GM19455 (cell line): ENCODE measurements around the gene BHMT.

ENCODE experiments used
- ATAC-seq: cut with Tn5 transposase; IDR thresholded peaks from one replicate; pipeline ENCODE4 v1.9.1; 2021; ENCODE audit not compliant: unreplicated experiment

The BHMT gene, protein sequence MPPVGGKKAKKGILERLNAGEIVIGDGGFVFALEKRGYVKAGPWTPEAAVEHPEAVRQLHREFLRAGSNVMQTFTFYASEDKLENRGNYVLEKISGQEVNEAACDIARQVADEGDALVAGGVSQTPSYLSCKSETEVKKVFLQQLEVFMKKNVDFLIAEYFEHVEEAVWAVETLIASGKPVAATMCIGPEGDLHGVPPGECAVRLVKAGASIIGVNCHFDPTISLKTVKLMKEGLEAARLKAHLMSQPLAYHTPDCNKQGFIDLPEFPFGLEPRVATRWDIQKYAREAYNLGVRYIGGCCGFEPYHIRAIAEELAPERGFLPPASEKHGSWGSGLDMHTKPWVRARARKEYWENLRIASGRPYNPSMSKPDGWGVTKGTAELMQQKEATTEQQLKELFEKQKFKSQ

DNA sequence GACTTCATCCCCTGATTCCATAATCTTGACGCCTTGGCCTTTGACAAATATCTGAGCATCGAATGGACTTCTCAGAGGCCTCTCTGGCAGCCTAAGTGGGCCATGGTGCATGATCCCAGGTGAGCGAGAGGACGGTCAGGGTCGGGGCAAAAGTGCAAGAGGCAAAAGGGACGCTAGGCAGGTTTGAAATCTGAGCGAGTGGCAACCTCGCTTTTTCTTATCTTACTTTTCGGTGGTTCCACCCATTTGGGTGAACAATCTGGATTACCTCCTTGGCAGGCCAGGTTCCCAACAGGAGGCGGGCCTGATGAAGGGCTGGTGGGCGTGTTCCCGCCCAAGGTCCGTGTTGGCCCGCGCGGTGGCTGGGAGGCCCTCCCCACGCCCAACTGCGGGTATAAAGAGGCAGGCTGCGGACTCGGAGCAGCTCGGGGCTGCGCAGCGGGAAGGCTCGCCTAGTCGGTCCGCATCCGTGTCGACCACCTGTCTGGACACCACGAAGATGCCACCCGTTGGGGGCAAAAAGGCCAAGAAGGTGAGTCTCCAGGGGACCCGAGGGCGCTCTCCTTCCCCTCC, at the start of gene BHMT:
TSS of gene BHMT (plus strand) at position 423 of the 573 bp plus-strand sequence. CDS start at position 500, 77 bp downstream.
- ATAC-seq = no peak

DNA sequence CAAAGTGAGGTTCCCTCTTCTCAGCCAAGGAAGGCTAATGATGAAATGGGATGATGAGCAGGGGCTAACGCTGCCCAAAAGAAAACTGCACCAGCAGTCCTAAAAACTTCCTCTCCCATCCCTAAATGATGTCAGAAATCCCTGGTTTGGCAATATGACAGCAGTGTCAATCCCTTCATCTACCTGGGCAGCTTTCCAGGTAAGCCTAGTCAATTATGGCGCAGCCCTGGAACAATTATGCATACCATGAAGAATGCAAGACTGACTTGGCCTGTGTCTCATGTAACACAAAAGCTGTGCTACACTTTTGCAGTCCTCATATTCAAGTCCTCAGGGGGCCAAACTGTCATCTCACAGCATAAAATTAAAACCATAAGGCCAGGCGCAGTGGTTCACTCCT, 49.2 kb upstream of the BHMT start:
- ATAC-seq = no peak

- no peak for ATAC-seq
Observed at GRCh38 chr5:79069488-79070349, 41.9 kb upstream of the BHMT start, which contains the start of the genes BHMT2 and DMGDH. Gene BHMT2, plus strand, starts transcription at chr5:79069767. Its CDS starts 16 bp downstream, at chr5:79069783. Gene DMGDH, minus strand, starts transcription at chr5:79069674. Its CDS starts 54 bp downstream, at chr5:79069620.

DNA sequence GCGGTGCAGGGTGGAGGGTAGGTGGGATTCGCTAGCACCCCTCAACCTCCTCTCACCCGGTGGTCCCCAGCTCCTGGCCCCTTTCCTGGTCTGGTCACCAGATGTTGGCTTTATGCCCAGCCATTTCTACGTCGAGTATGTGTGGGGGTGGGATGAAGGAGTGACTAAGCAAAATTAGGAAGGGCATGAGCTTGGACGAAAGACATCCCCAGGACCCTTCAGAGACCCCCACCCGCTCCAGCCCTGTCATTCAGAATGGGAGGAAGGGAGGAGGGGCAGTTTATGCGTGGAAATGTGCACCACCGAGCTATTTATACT, 41.3 kb upstream of the BHMT start:
- no peak for ATAC-seq

DNA sequence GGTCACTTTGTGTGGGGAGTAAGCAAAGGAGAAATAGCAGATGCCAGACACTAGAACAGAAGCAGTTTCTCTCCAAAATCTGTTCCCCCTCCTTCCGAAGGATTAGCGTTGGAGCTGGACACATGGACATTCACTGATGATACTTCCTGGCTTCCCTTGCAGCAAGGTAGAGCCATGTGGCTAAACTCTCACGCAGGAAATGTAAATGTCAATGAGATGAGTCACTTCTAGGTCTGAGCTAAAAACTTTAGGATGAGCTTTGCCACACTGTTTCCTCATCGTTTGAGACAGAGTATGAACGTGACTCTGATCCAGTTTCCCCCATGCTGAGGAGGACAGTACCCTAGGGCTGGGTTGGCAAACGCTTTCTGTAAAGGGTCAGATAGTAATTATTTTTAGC, 37.0 kb upstream of the BHMT start:
- ATAC-seq = no peak

DNA sequence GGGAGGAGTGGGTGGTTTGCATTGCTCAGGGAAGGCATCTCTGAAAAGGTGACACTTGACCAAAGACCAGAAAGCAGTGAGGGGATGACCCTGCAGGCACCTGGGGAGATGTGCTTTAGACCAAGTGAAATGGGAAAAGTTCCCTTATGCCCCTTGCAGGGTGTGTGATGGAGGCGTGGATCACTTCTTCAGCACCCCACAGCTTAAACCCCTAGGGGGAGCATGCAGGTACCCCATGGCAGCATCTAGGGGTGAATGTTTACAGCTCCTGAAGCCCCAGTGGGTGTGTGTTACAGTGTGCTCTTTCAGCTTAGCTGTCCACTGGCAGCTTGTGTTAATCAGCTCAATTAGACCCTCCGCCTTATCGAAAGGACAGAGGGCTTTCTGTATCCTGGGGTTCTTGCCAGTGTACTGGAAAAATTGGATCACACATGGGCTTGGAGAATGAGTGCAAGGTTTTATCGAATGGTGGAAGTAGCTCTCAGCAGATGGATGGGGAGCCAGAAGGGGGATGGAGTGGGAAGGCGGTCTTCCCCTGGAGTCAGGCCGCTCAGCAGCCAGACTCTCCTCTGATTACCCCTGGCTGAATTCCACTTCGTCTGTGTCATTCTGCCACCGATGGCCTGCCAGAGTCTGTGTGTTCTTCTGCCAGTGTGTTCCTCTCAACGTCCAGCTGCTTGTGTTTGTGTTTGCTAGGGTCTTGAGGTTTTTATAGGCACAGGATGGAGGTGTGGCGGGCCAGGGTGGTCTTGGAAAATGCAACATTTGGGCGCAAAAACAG, 35.8 kb upstream of the BHMT start:
- no peak for ATAC-seq

- ATAC-seq = no peak
Observed at GRCh38 chr5:79076819-79077218, 34.8 kb upstream of the BHMT start.

DNA sequence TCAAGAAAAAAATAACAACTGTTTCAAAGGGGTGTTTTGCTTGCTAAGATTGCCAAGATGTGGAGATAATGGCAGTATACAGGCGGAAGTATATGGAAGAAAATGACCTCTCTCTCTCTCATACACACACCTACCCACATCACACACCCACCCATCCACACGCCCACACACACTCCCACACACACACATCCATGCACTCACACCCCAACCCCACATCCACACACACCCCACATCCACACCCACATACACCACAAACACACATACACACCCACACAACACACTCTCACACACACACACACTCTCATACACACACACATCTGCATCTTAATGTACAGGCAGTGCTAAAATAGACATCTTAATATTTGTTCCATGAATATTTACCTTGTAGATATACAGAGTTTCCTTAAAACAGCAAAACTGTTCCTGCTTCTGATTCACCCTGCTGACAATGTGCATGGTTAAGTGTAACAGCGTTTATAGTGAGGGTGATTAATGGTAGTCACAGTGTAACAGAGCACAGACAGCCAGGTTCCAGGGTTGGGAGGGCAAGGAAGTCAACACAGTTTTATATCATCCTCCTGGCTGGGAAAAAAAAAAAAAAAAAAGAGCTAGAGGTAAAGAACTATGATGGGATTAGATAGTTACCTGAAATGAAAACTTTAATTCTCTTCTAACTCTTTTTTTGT, 33.8 kb upstream of the BHMT start:
- no peak for ATAC-seq

DNA sequence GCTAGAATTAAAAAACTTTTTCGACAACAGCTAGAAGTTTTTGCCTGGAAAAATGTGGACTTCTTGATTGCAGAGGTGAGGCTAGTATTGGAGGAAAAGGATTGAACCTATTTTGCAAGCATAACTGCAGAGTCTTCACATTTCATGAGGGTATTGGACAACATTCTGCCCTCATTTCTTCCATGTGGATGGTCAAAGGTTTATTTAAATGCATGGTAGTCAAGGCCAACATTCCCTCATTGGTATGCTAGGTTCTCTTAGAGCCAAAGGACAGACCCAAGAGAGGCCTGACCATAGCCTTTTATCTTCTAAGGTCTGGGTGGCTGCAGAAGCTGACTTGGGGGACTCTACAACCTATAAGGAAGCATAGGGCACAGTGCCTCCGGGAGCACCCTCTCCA, 30.8 kb upstream of the BHMT start:
- no peak for ATAC-seq

GRCh38 chr5:79081779-79082178, 29.8 kb upstream of the BHMT start:
- no peak for ATAC-seq

- no peak for ATAC-seq
Observed at GRCh38 chr5:79086116-79086515, 25.5 kb upstream of the BHMT start.

- ATAC-seq = no peak
Observed at GRCh38 chr5:79088507-79088906, 23.1 kb upstream of the BHMT start.

DNA sequence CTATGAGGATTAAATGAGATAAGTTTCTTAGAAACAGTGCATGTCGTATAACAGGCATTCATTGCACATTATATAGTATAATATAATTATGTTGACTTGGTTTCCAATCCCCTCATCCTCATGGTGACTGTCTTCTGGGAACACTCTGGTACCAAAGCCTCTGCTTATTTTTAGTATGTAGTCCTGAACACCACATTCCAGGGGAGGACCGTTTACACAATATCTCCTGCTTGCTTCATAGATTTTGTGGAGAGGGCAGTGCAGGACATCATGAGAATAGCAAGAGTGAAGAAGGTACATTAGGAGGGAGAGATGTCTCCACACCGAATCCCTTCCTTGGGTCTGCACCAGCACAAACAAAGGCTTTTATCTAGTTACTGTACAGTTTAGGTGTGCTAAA, 20.5 kb upstream of the BHMT start:
- ATAC-seq = no peak

- no peak for ATAC-seq
Observed at GRCh38 chr5:79093762-79094161, 17.8 kb upstream of the BHMT start.

GRCh38 chr5:79105868-79106267, 5.7 kb upstream of the BHMT start:
- no peak for ATAC-seq

DNA sequence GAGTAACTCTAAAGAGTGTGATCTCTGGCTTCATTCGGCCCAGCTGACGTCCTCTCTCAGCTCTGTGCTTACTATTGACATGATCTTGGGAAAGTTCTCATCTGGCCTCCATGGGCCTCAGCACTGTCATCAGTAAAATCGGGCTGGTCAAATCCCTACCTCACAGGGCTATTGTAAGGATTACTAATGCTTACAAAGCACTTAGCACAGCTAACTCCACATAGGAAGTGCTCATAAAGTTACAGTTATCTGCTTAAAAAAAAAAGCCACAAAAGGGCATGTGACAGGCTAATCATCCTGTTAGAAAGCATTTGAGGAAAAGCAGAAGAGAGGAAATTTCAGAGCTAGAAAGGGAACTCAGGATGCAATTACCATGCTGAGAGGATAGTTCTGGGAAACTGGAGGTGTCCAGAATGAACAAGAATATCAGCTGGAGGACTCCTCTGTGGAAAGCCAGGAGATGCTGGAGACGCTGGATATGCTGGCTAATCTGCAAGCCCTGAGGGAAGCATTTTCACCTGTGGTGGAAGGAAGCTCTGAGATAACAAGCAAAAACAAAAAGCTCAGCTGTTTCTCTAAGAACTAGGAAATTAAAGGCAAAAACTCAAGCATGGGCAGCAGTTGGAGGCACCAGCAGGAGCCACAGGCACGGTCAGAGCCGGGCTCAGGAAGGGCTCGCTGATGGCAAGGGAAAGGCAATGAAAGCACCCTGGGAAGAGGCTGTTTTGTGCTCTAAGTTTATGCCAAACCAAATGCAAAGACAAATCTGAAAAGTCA, 4.4 kb upstream of the BHMT start:
- ATAC-seq = no peak

DNA sequence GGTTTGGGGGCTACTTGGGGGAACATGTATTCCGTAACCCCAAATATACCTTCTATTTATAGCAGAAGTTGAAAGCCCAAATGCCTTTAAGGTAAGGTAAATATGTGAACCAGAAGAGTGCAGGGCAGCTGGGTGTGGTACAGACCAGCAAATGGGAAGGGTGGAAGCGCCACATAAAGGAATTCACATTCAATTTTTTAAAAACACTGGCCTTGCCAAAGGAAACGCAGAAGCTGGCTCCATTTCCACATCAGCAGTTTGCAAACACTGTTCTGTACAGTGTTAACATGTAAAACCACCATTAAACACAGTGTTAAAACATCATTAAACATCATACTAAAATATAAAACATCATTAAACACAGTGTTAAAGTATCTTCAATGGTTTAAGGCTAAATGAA, 3.5 kb upstream of the BHMT start:
- ATAC-seq = no peak

DNA sequence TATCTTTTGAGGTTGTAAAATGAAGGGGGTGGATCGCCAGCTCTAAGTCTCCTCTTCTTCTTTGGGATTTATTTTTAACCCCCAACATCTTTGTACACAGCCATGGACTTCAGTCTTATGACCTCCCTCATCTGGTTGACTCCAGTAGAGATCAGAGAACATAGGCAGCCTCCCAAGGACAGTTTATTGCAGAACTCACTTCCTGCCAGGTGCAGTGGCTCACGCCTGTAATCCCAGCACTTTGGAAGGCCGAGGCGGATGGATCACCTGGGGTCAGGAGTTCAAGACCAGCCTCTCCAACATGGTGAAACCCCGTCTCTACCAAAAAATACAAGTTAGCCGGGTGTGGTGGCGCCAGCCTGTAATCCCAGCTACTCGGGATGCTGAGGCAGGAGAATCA, 2.8 kb upstream of the BHMT start:
- ATAC-seq = no peak
